HL-60/S4 (cell line): ENCODE measurements around the gene HIPK4.

Experiments
- in situ Hi-C: fragments of 300-500 bp; cut with MboI; formaldehyde crosslinking; loops from 2 replicates; pipeline ENCODE4 v1.14.3; 2022; ENCODE audit warnings: low sequenced_read_pairs

Gene HIPK4

GRCh38 chr19:40367577-40368434, 22.2 kb downstream of the HIPK4 start:
- in situ Hi-C loops: no loop called here

GRCh38 chr19:40366697-40367561, 23.1 kb downstream of the HIPK4 start:
- in situ Hi-C loops: no loop called here

GRCh38 chr19:40365613-40366401, 24.2 kb downstream of the HIPK4 start:
- in situ Hi-C loops: no loop called here

GRCh38 chr19:40365010-40365409, 25.0 kb downstream of the HIPK4 start:
- in situ Hi-C loops: no loop called here

- in situ Hi-C loops: no loop called here
Observed at GRCh38 chr19:40363069-40363468, 26.9 kb downstream of the HIPK4 start.

- in situ Hi-C loops: no loop called here
Observed at GRCh38 chr19:40362160-40362559, 27.8 kb downstream of the HIPK4 start.

- in situ Hi-C loops: no loop called here
Observed at GRCh38 chr19:40360708-40361241, 29.2 kb downstream of the HIPK4 start.

- in situ Hi-C loops: no loop called here
Observed at GRCh38 chr19:40360020-40360707, 29.8 kb downstream of the HIPK4 start.

- in situ Hi-C loops: no loop called here
Observed at GRCh38 chr19:40358773-40359172, 31.2 kb downstream of the HIPK4 start.

GRCh38 chr19:40357640-40358039, 32.3 kb downstream of the HIPK4 start:
- in situ Hi-C loops: no loop called here

GRCh38 chr19:40356681-40357595, 33.0 kb downstream of the HIPK4 start:
- in situ Hi-C loops: no loop called here

- in situ Hi-C loops: no loop called here
Observed at GRCh38 chr19:40355975-40356680, 33.9 kb downstream of the HIPK4 start.

- in situ Hi-C loops: no loop called here
Observed at GRCh38 chr19:40348961-40349507, 40.9 kb downstream of the HIPK4 start.

- in situ Hi-C loops: no loop called here
Observed at GRCh38 chr19:40348125-40348913, 41.7 kb downstream of the HIPK4 start, which contains the start of the genes C19orf47 and PLD3. C19orf47 (minus strand) TSS chr19:40348397; CDS start chr19:40341857, 6,540 bp downstream. PLD3 (plus strand) TSS chr19:40348695; CDS start chr19:40366484, 17,789 bp downstream.

- in situ Hi-C loops: no loop called here
Observed at GRCh38 chr19:40344422-40344821, 45.6 kb downstream of the HIPK4 start.

GRCh38 chr19:40342644-40343311, 47.2 kb downstream of the HIPK4 start:
- in situ Hi-C loops: no loop called here
